Measurements from ENCODE around the gene WASL. TPM values are rescaled to one million over a fixed set of nuclear protein-coding genes. Genes with fewer than 3 reads are reported as not detected.

The WASL gene
- total and polyA plus RNA-seq, 2 of the 13 experiments (the other 11 are each of a cell fraction or from before 2014, with no cell fraction given), result 7.9 to 12.8 TPM

GRCh38 chr7:123715799-123716198, 33.0 kb downstream of the WASL start (continued):
- TF ChIP-seq ZNF275 (CRISPR knock-in tag; IDR thresholded peaks at IDR 0.05; ENCODE audit: borderline replicate concordance) (no peak), NCOR1 (IDR thresholded peaks at IDR 0.05; ENCODE audit: borderline replicate concordance, low read length) (no peak), KDM3A (CRISPR knock-in tag; IDR thresholded peaks at IDR 0.05; ENCODE audit: low read depth) (no peak), CBX1 (IDR thresholded peaks at IDR 0.05; ENCODE audit: low read depth) (no peak), STAT6 (CRISPR knock-in tag; IDR thresholded peaks at IDR 0.05; ENCODE audit: borderline replicate concordance) (no peak), MATR3 (CRISPR knock-in tag; IDR thresholded peaks at IDR 0.05) (no peak), ZNF713 (CRISPR knock-in tag; IDR thresholded peaks at IDR 0.05) (no peak), PRDM10 (CRISPR knock-in tag; IDR thresholded peaks at IDR 0.05; ENCODE audit: low read depth) (no peak), ZNF703 (CRISPR knock-in tag; IDR thresholded peaks at IDR 0.05; ENCODE audit: borderline replicate concordance) (no peak), PHF21A (CRISPR knock-in tag; IDR thresholded peaks at IDR 0.05) (no peak), ZNF326 (CRISPR knock-in tag; IDR thresholded peaks at IDR 0.05; ENCODE audit: borderline replicate concordance) (no peak)
- TF ChIP-seq, protein P1, sequence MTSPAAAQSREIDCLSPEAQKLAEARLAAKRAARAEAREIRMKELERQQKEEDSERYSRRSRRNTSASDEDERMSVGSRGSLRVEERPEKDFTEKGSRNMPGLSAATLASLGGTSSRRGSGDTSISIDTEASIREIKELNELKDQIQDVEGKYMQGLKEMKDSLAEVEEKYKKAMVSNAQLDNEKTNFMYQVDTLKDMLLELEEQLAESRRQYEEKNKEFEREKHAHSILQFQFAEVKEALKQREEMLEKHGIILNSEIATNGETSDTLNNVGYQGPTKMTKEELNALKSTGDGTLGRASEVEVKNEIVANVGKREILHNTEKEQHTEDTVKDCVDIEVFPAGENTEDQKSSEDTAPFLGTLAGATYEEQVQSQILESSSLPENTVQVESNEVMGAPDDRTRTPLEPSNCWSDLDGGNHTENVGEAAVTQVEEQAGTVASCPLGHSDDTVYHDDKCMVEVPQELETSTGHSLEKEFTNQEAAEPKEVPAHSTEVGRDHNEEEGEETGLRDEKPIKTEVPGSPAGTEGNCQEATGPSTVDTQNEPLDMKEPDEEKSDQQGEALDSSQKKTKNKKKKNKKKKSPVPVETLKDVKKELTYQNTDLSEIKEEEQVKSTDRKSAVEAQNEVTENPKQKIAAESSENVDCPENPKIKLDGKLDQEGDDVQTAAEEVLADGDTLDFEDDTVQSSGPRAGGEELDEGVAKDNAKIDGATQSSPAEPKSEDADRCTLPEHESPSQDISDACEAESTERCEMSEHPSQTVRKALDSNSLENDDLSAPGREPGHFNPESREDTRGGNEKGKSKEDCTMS (CRISPR knock-in tag; conservative IDR thresholded peaks at IDR 0.05), result no peak
